Measurements from ENCODE around the gene ATR.

Gene ATR

GRCh38 chr3:142481196-142481595 is 97.3 kb downstream of the ATR start:
- no peak for DNase-seq (ENCODE audit: low read depth)
- H3K4me3 ChIP-seq (ENCODE audit: low read depth, low read length): no peak overlapping the region
- TF ChIP-seq CTCF (IDR thresholded peaks at IDR 0.05; ENCODE audit: insufficient read depth, low read depth, low read length, missing control alignments): no peak

- DNase-seq (ENCODE audit: low read depth): no peak
- H3K4me3 ChIP-seq (ENCODE audit: low read depth, low read length): no peak overlapping the region
- TF ChIP-seq CTCF (IDR thresholded peaks at IDR 0.05; ENCODE audit: insufficient read depth, low read depth, low read length, missing control alignments): no peak
These were observed 107.7 kb downstream of the ATR start for GRCh38 chr3:142470826-142471225.

- H3K4me3 ChIP-seq (ENCODE audit: low read depth, low read length): no peak overlapping the region
- TF ChIP-seq CTCF (IDR thresholded peaks at IDR 0.05; ENCODE audit: insufficient read depth, low read depth, low read length, missing control alignments): no peak
- no peak for DNase-seq (ENCODE audit: low read depth)
These were observed 110.1 kb downstream of the ATR start for GRCh38 chr3:142468456-142468855.

GRCh38 chr3:142467768-142468167 is 110.8 kb downstream of the ATR start:
- H3K4me3 ChIP-seq (ENCODE audit: low read depth, low read length): no peak overlapping the region
- DNase-seq (ENCODE audit: low read depth): no peak
- no peak for TF ChIP-seq CTCF (IDR thresholded peaks at IDR 0.05; ENCODE audit: insufficient read depth, low read depth, low read length, missing control alignments)

GRCh38 chr3:142460689-142461088 is 117.8 kb downstream of the ATR start:
- no peak for DNase-seq (ENCODE audit: low read depth)
- no peak overlapping the region for H3K4me3 ChIP-seq (ENCODE audit: low read depth, low read length)
- TF ChIP-seq CTCF (IDR thresholded peaks at IDR 0.05; ENCODE audit: insufficient read depth, low read depth, low read length, missing control alignments): no peak

- no peak for TF ChIP-seq CTCF (IDR thresholded peaks at IDR 0.05; ENCODE audit: insufficient read depth, low read depth, low read length, missing control alignments)
These were observed 118.6 kb downstream of the ATR start for GRCh38 chr3:142459929-142460328.

GRCh38 chr3:142459096-142459495 is 119.4 kb downstream of the ATR start:
- DNase-seq (ENCODE audit: low read depth): no peak
- no peak for TF ChIP-seq CTCF (IDR thresholded peaks at IDR 0.05; ENCODE audit: insufficient read depth, low read depth, low read length, missing control alignments)
- H3K4me3 ChIP-seq (ENCODE audit: low read depth, low read length): no peak overlapping the region

More at GRCh38 chr3:142459929-142460328, 118.6 kb downstream of the ATR start:
- H3K4me3 ChIP-seq (ENCODE audit: low read depth, low read length): no peak overlapping the region
- DNase-seq (ENCODE audit: low read depth): no peak
